GM19035 (cell line): ENCODE measurements around the gene SLCO2A1.

Experiments used
- ATAC-seq: cut with Tn5 transposase; IDR thresholded peaks from one replicate; pipeline ENCODE4 v1.9.1; 2021; ENCODE audit not compliant: unreplicated experiment

The SLCO2A1 gene

DNA sequence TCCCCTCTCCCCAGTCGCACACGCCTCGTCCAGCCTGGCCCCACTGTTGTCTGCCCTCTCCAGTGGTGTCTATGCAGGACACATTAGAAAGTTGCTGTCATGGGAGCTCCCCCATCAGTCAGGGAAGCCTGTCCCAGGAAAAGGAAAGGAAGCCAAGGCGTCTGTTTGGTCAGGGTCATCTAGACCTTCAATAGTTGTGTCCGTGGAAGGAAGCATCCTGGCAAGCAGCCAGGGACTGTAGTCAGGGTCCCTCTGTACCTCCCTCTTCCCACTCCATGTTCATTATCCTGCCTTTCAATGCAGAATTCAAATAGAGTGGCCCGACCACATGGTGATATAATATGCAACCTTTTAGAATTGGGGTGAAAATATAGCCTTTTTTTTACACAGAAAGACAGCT lies 73.4 kb downstream of the SLCO2A1 start:
- ATAC-seq: no peak

- no peak for ATAC-seq
Observed at GRCh38 chr3:133955892-133956291, 73.8 kb downstream of the SLCO2A1 start.

GRCh38 chr3:133954717-133955360 lies 74.9 kb downstream of the SLCO2A1 start:
- no peak for ATAC-seq

- no peak for ATAC-seq
Observed at GRCh38 chr3:133953297-133953696, 76.4 kb downstream of the SLCO2A1 start.

GRCh38 chr3:133949438-133949837 lies 80.3 kb downstream of the SLCO2A1 start:
- ATAC-seq: no peak

GRCh38 chr3:133948996-133949395 lies 80.7 kb downstream of the SLCO2A1 start:
- no peak for ATAC-seq

GRCh38 chr3:133948131-133948810 lies 81.5 kb downstream of the SLCO2A1 start:
- no peak for ATAC-seq

DNA sequence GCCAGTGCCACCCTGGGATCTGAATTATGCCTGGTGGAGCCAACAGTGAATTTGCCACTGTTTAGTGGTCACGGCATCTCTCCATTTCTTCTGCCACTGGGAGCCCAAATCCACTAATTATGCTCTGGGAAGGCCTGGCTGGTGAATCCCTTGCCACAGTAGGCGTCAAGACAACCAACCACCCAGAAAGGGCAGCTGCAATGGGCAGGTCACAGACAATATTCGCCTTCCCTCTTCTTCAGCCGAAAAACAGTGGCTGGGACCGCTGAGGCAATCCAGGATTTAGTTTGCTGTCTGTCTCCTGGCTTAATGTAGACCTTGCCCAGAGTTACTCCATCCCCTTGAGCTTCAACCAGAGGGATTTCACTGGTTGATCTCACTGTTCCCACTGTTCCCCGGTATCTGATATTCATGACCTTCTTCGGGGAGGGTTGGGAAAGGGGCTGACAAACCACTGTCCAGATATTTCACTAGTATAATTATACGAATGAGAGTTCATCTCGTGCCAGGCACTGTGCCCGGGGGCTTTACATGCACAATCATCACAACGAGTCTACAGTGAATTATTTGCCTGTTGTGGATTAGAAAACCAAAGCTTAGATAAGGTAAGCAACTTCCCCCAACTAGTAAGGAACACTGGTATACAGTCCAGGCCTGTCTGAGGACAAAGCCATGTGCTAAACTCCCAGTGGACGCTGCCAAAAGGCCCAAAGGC lies 84.2 kb downstream of the SLCO2A1 start:
- no peak for ATAC-seq

GRCh38 chr3:133944641-133945380 lies 84.9 kb downstream of the SLCO2A1 start:
- ATAC-seq: no peak

DNA sequence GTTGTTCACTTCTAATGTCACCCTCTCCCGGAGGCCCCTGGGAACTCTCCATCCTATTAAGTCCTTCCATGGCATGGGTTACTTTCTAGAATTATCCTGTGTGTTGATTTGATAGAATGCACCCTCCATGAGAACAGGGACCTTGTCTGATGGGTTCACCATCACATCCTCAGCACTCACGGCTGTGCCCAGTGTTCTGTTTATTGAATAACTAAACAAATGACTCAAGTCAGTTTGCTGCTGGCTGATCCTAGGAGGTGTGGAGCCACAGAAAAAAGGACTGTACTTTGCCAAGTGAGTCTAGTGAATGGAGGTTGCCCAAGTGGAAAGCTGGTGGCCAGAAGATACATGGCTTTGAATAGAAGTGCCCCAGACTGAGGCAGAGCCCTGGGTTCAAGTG lies 85.5 kb downstream of the SLCO2A1 start:
- no peak for ATAC-seq

GRCh38 chr3:133943639-133944141 lies 86.0 kb downstream of the SLCO2A1 start:
- no peak for ATAC-seq

- ATAC-seq: no peak
Observed at GRCh38 chr3:133943031-133943535, 86.6 kb downstream of the SLCO2A1 start.

DNA sequence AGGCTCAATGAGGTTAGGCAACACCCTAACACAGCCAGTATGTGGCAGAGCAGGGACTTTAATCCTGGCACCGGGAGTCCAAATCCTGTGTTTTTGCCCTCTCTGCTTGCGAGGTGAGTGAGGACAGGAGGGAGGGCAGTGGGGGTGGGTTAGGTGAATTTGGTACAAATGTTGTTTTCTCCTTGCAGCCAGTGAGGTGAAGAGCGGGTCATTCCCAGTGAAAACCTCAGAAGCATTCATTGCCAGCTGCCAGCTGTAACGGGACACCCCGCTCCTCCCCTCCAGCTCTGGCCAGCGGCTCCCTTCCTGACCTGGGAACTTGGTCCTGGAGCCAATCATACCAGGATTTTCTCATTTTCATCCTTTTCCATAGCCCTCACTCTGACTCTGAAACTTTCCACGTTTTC lies 88.3 kb downstream of the SLCO2A1 start:
- ATAC-seq: no peak

- no peak for ATAC-seq
Observed at GRCh38 chr3:133940536-133940935, 89.2 kb downstream of the SLCO2A1 start.

DNA sequence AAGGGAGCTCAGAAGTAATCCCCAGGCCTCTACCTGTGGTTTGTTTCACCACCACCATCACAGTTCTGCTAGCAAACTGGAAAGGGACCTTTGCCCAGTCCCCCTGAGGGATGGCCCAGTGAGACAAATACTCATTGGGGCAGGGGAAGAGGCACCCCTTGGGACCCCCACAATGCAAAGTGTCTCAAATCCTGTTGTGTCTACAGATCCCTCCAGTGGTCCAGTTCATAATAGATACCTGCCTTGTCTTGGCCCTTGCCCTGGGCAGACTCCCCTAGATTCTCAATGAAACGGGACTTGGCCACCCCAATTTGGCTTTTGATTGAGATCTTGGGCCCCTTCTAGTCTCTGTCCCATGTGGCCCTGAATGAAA lies 90.3 kb downstream of the SLCO2A1 start:
- ATAC-seq: no peak

- no peak for ATAC-seq
Observed at GRCh38 chr3:133938770-133939462, 90.8 kb downstream of the SLCO2A1 start.

DNA sequence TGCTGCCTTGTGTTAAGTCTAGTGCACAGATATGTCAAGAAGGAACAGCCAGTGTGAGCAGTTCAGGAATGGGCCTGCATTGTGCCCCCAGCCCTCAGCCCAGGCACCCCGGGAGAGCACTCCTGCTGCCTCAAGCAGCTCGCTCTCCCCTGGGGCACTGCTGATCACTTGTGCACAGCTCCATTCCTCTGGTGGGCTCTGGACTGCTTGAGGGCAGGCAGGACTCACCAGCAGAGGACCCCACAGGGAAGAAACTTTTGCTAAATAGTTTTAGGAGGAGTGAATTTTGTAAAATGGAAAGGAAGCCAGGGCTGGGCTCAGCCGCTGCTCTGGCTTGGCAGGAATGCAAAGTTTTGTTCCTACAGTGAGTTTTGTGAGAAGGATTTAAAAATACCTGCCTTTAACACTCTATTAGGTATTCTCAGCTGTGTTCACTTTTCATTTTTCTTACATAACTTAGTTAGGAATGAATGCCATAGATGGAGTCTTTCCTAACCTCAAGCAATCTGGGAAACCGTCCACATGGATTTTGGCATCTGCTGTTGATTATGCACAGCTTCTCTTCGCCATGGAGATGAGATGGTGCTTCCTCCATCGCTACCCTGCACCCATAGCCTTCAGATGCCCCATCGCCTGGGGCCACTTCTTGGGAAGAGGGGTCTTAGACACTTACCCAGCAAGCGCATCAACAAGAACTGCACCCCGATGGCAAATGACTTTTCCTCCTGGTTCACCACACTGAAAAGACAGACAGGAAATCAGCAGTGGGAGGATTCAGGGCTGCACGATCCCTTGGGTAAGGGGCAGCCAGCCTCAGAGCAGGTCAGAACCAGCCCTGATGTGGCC lies 91.7 kb downstream of the SLCO2A1 start:
- ATAC-seq: no peak

GRCh38 chr3:133937061-133937686 lies 92.6 kb downstream of the SLCO2A1 start:
- no peak for ATAC-seq
